PC-3 (cell line): ENCODE measurements around the gene SPSB1.

Experiments
- EZH2 ChIP-seq: fragments of 300-600 bp; sonication (generic); IDR thresholded peaks from one replicate; pipeline ENCODE4 v1.6.1; 2017; ENCODE audit warnings: antibody characterized with exemption, mild to moderate bottlenecking, low read length; ENCODE audit not compliant: unreplicated experiment
- TF ChIP-seq, protein P1 (sequence below): fragments of 300-600 bp; sonication (generic); conservative IDR thresholded peaks from 2 replicates; pipeline ENCODE4 v1.5.1; 2017; ENCODE audit warnings: antibody characterized with exemption, low read depth, mild to moderate bottlenecking, low read length

DNA sequence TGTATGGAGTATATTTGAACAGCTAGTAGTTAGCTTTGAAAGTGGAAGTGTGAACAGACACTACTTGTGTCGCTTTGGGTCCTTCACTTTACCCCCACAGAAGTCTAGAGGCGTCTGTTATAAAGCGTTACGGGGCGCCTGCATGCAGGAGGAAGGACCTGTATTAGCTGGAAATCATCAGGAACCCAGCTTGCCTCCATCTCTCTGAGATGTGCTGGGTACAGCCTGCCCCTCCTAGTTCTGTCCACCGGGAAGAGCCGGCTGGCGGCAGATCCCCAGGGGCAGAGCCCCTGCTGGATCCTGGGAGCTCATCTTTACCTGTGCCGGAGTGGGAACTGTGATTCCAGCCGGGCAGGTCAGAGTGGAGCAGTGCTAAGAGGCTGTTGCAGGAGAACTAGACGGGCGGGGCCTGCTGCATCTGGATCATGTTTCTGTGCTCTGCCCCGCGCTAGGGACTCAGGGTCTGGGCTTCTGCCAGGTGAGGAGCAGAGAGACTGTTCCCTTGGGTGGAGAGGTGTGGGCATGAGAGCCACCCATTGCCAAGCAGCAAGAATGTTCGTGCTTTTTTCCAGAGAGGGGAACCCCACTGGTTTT lies 22.3 kb upstream of the SPSB1 start:
- TF ChIP-seq EZH2: no peak
- TF ChIP-seq, protein P1, sequence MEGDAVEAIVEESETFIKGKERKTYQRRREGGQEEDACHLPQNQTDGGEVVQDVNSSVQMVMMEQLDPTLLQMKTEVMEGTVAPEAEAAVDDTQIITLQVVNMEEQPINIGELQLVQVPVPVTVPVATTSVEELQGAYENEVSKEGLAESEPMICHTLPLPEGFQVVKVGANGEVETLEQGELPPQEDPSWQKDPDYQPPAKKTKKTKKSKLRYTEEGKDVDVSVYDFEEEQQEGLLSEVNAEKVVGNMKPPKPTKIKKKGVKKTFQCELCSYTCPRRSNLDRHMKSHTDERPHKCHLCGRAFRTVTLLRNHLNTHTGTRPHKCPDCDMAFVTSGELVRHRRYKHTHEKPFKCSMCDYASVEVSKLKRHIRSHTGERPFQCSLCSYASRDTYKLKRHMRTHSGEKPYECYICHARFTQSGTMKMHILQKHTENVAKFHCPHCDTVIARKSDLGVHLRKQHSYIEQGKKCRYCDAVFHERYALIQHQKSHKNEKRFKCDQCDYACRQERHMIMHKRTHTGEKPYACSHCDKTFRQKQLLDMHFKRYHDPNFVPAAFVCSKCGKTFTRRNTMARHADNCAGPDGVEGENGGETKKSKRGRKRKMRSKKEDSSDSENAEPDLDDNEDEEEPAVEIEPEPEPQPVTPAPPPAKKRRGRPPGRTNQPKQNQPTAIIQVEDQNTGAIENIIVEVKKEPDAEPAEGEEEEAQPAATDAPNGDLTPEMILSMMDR: no peak
